Hepatocyte (in vitro differentiated cells): ENCODE data around the gene JMJD8. TPM values are rescaled to one million over a fixed set of nuclear protein-coding genes. Genes with fewer than 3 reads are reported as not detected.

ENCODE experiments used
- DNase-seq: peaks from one replicate; pipeline ENCODE4 v3.0.0-alpha.2; 2016; ENCODE audit warnings: low spot score
- H2AFZ ChIP-seq: fragments of 200-600 bp; sonication (generic); 2 replicates; pipeline ENCODE4 v1.6.0; 2016; ENCODE audit warnings: antibody characterized with exemption, mild to moderate bottlenecking
- H3K27ac ChIP-seq: fragments of 200-600 bp; sonication (generic); 2 replicates; pipeline ENCODE4 v1.5.1; 2016; ENCODE audit warnings: mild to moderate bottlenecking
- H3K27me3 ChIP-seq: fragments of 200-600 bp; sonication (generic); 2 replicates; pipeline ENCODE4 v1.6.1; 2016
- H3K36me3 ChIP-seq: fragments of 200-600 bp; sonication (generic); replicated peaks from 2 replicates; pipeline ENCODE4 v1.5.1; 2016; ENCODE audit warnings: low read depth; ENCODE audit not compliant: insufficient read depth
- H3K4me1 ChIP-seq: fragments of 200-600 bp; sonication (generic); 2 replicates; pipeline ENCODE4 v1.5.1; 2016; ENCODE audit warnings: mild to moderate bottlenecking, moderate library complexity; ENCODE audit not compliant: insufficient read depth
- H3K4me2 ChIP-seq: fragments of 200-600 bp; sonication (generic); 2 replicates; pipeline ENCODE4 v1.6.0; 2016
- H3K4me3 ChIP-seq: fragments of 200-600 bp; sonication (generic); 2 replicates; pipeline ENCODE4 v1.5.1; 2016; ENCODE audit warnings: mild to moderate bottlenecking
- H3K79me2 ChIP-seq: fragments of 200-600 bp; sonication (generic); 2 replicates; pipeline ENCODE4 v1.6.0; 2017; ENCODE audit warnings: mild to moderate bottlenecking
- H3K9me2 ChIP-seq: fragments of 200-600 bp; sonication (generic); replicated peaks from 2 replicates; pipeline ENCODE4 v1.6.0; 2017; ENCODE audit warnings: mild to moderate bottlenecking; ENCODE audit not compliant: insufficient read depth
- H3K9me3 ChIP-seq: fragments of 200-600 bp; sonication (generic); 2 replicates; pipeline ENCODE4 v1.5.1; 2016; ENCODE audit warnings: low read depth, mild to moderate bottlenecking
- H4K20me1 ChIP-seq: fragments of 200-600 bp; sonication (generic); 2 replicates; pipeline ENCODE4 v1.6.0; 2016; ENCODE audit warnings: mild to moderate bottlenecking; ENCODE audit not compliant: insufficient read depth, poor library complexity, severe bottlenecking
- EZH2 ChIP-seq: fragments of 200-600 bp; sonication (generic); IDR thresholded peaks from 2 replicates; pipeline ENCODE4 v1.6.1; 2016; ENCODE audit warnings: antibody characterized with exemption, mild to moderate bottlenecking, borderline replicate concordance
- EZH2phosphoT487 ChIP-seq: fragments of 200-600 bp; sonication (generic); IDR thresholded peaks from one replicate; pipeline ENCODE4 v1.6.1; 2018; ENCODE audit warnings: antibody characterized with exemption, mild to moderate bottlenecking, low read depth, moderate library complexity; ENCODE audit not compliant: unreplicated experiment, severe bottlenecking
- WGBS: methylation state at CpG from one replicate; pipeline ENCODE4 v1.1.6; 2016; ENCODE audit warnings: low lambda C conversion rate; ENCODE audit errors: missing lambda C conversion rate; 5-methylcytosine and 5-hydroxymethylcytosine counted together
- polyA plus RNA-seq: library from polyadenylated mRNA; unstranded; fragments of >200 nt; fragmentation: Nextera tagmentation; extraction: Ambion mirVana; gene quantifications from 2 replicates; pipeline ENCODE4 v1.2.1, GENCODE V29; 2016
- total RNA-seq: library from RNA; depleted of rRNA; stranded (reverse); fragments of >200 nt; gene quantifications from 2 replicates; pipeline ENCODE4 v1.2.3, GENCODE V29; 2014
- TF ChIP-seq, protein P1 (sequence below): fragments of 200-600 bp; sonication (generic); IDR thresholded peaks from 2 replicates; pipeline ENCODE4 v1.5.1; 2016; ENCODE audit warnings: antibody characterized with exemption, mild to moderate bottlenecking; ENCODE audit not compliant: poor library complexity

Gene JMJD8
- total and polyA plus RNA-seq, 2 experiments from 2014 or later, result 44.3 to 84.3 TPM

GRCh38 chr16:670485-671352 lies 13.4 kb downstream of the JMJD8 start:
- no peaks in the 10 kb centered on the region for H3K36me3 ChIP-seq

DNA sequence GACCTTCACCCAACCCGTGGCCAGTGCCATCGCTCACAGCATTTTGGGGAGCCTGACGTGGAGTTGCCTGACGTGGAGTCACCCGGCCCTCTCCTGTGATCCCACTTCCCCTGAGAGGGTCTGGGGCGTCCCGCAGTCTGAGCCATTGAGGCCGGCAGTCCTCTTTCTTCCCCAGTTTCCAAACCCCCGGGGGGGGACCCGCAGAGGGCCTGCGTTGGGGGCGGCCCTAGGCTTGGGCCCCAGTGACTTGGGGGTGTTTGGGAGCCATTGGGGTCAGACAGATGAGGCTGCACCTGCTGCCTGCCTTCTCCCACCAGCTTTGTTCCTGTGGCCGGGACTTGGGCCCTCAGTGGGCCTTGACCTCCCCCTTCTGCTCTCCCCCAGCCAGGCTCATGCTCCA lies 14.5 kb downstream of the JMJD8 start:
- DNase-seq, result no peak
- H3K4me3 ChIP-seq, result no peak overlapping the region
- H3K27me3 ChIP-seq, result no peaks in the 10 kb centered on the region
- H3K36me3 ChIP-seq, result no peaks in the 10 kb centered on the region
- H3K79me2 ChIP-seq, result peaks cover 23% of the 10 kb centered on the region
- no peaks in the 10 kb centered on the region for H3K9me2 ChIP-seq
- TF ChIP-seq, protein P1, sequence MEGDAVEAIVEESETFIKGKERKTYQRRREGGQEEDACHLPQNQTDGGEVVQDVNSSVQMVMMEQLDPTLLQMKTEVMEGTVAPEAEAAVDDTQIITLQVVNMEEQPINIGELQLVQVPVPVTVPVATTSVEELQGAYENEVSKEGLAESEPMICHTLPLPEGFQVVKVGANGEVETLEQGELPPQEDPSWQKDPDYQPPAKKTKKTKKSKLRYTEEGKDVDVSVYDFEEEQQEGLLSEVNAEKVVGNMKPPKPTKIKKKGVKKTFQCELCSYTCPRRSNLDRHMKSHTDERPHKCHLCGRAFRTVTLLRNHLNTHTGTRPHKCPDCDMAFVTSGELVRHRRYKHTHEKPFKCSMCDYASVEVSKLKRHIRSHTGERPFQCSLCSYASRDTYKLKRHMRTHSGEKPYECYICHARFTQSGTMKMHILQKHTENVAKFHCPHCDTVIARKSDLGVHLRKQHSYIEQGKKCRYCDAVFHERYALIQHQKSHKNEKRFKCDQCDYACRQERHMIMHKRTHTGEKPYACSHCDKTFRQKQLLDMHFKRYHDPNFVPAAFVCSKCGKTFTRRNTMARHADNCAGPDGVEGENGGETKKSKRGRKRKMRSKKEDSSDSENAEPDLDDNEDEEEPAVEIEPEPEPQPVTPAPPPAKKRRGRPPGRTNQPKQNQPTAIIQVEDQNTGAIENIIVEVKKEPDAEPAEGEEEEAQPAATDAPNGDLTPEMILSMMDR, result no peak
- TF ChIP-seq EZH2phosphoT487 (no peak), EZH2 (no peak)
- peaks cover 4% of the 10 kb centered on the region for H3K4me1 ChIP-seq
- no peak overlapping the region for H3K27ac ChIP-seq
- H3K4me2 ChIP-seq, result peak overlapping the region; percentile 96
- H4K20me1 ChIP-seq, result no peaks in the 10 kb centered on the region
- 99% methylated on average over 13 of the region's 13 CpGs for WGBS
- H2AFZ ChIP-seq, result no peak overlapping the region
- H3K9me3 ChIP-seq, result no peaks in the 10 kb centered on the region

More at GRCh38 chr16:670485-671352, 13.4 kb downstream of the JMJD8 start:
- H3K9me3 ChIP-seq, result no peaks in the 10 kb centered on the region
- H3K4me1 ChIP-seq, result peaks cover 12% of the 10 kb centered on the region
- no peak for DNase-seq
- no peaks in the 10 kb centered on the region for H3K9me2 ChIP-seq
- TF ChIP-seq EZH2 (no peak), EZH2phosphoT487 (no peak)
- TF ChIP-seq, protein P1, result no peak
- no peaks in the 10 kb centered on the region for H3K27me3 ChIP-seq
- H3K4me2 ChIP-seq, result no peak overlapping the region
- H3K79me2 ChIP-seq, result peaks cover 23% of the 10 kb centered on the region
- H3K4me3 ChIP-seq, result no peak overlapping the region
- H2AFZ ChIP-seq, result no peak overlapping the region
- no peak overlapping the region for H3K27ac ChIP-seq
- 93% methylated on average over 36 of the region's 52 CpGs for WGBS
- no peaks in the 10 kb centered on the region for H4K20me1 ChIP-seq

DNA sequence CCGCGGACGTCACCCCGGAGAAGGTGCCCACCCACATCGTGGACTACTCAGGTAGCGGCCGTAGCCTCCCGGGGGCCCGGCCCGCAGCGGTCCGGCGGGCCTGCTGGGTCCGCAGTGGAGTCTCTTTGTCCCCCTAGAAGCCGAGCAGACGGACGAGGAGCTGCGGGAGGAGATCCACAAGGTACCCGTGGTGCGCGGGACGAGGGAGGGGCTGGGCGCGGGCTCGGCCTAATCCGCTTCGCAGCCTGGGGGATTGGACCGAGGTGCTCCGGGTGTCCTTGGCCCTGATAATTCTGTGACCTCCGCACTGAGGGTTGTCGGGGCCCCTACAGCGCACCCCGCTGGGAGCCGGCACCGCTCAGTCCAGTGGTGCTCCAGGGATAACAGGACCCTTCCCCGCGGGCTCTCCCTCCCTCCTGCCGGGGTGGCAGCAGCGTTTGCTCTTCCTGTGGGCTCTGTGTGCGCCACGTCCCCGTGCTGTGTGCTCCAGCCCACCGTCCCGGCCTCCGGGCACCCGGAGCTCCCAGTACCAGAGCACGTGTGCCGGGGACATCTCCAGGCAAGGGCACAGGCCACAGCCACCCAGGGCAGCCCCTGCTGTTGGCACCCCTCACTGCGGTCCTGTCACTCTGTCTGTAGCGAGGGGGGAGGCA lies 15.5 kb downstream of the JMJD8 start:
- DNase-seq, result no peak
- H3K4me3 ChIP-seq, result peak overlapping the region; percentile 92
- no peaks in the 10 kb centered on the region for H3K9me2 ChIP-seq
- peak overlapping the region; percentile 84 for H2AFZ ChIP-seq
- no peaks in the 10 kb centered on the region for H4K20me1 ChIP-seq
- H3K4me2 ChIP-seq, result peak overlapping the region; percentile 96
- H3K4me1 ChIP-seq, result peaks cover 4% of the 10 kb centered on the region
- H3K27ac ChIP-seq, result peak overlapping the region; percentile 74
- no peaks in the 10 kb centered on the region for H3K27me3 ChIP-seq
- H3K9me3 ChIP-seq, result no peaks in the 10 kb centered on the region
- H3K79me2 ChIP-seq, result peaks cover 23% of the 10 kb centered on the region
- no peaks in the 10 kb centered on the region for H3K36me3 ChIP-seq
- TF ChIP-seq, protein P1, result no peak
- TF ChIP-seq EZH2 (no peak), EZH2phosphoT487 (no peak)
- WGBS, result 17% methylated on average over 42 of the region's 50 CpGs
